ENCODE results near the gene HARS1.
"Not testable (repeated sequence)": the region's sequence is repeated elsewhere in the genome, so short reads cannot be mapped to it uniquely, and the experiment has no call there.

The HARS1 gene

GRCh38 chr5:140664030-140664358 lies 27.2 kb downstream of the HARS1 start:
- no peak for ATAC-seq
- no peaks in the 10 kb centered on the region for H3K27me3 Mint-ChIP-seq
- peaks cover 67% of the 10 kb centered on the region for H3K36me3 Mint-ChIP-seq
- H3K9me3 Mint-ChIP-seq = no peaks in the 10 kb centered on the region
- H3K4me3 Mint-ChIP-seq = peak overlapping the region; percentile 99
- H3K27ac Mint-ChIP-seq = peak overlapping the region; percentile 97
- peaks cover 39% of the 10 kb centered on the region for H3K4me1 Mint-ChIP-seq

DNA sequence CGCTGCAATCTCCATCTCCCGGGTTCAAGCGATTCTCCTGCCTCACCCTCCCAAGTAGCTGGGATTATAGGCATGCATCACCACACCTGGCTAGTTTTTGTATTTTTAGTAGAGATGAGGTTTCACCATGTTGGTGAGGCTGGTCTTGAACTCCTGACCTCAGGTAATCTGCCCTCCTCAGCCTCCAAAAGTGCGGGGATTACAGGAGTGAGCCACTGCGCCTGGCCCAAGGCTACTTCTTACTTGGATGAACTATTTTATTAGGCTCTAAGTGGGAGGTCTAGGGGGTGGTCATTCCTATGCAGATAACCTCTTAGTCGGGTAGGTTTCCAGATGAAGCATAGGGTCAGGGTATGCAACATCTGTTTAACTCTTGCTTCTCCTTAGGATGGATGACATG lies 30.8 kb downstream of the HARS1 start:
- Mint-ChIP-seq H3K36me3 (peaks cover 62% of the 10 kb centered on the region), H3K4me1 (peaks cover 12% of the 10 kb centered on the region)
- H3K4me3 Mint-ChIP-seq, H3K27ac Mint-ChIP-seq, H3K27me3 Mint-ChIP-seq, ATAC-seq, H3K9me3 Mint-ChIP-seq: not testable (repeated sequence)

DNA sequence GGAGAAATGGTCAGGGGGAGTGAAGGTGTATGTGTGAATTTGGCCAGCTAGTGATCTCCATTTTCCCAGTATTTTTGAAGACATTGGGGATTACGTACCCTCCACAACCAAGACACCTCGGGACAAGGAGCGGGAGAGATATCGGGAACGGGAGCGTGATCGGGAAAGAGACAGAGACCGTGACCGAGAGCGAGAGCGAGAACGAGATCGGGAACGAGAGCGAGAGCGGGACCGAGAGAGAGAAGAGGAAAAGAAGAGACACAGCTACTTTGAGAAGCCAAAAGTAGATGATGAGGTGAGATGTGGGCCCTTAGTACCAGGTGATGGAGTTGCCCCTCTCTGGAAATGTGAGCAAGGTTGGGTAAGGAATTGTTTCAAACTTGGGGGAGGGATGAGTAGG lies 32.3 kb downstream of the HARS1 start:
- no peak for ATAC-seq
- Mint-ChIP-seq H3K27ac (no peak overlapping the region), H3K4me1 (peaks cover 4% of the 10 kb centered on the region), H3K27me3 (no peaks in the 10 kb centered on the region), H3K4me3 (no peak overlapping the region), H3K9me3 (no peaks in the 10 kb centered on the region), H3K36me3 (peaks cover 68% of the 10 kb centered on the region)

- Mint-ChIP-seq H3K4me1 (peaks cover 60% of the 10 kb centered on the region), H3K36me3 (peaks cover 60% of the 10 kb centered on the region), H3K4me3 (peak overlapping the region; percentile 98), H3K27me3 (no peaks in the 10 kb centered on the region), H3K27ac (peak overlapping the region; percentile 93), H3K9me3 (no peaks in the 10 kb centered on the region)
- no peak for ATAC-seq
Measured at GRCh38 chr5:140647042-140647419, 44.1 kb downstream of the HARS1 start.

GRCh38 chr5:140642718-140643117 lies 48.5 kb downstream of the HARS1 start:
- no peaks in the 10 kb centered on the region for H3K27me3 Mint-ChIP-seq
- H3K9me3 Mint-ChIP-seq = no peaks in the 10 kb centered on the region
- no peak for ATAC-seq
- peak overlapping the region; percentile 35 for H3K27ac Mint-ChIP-seq
- peaks cover 63% of the 10 kb centered on the region for H3K4me1 Mint-ChIP-seq
- no peak overlapping the region for H3K4me3 Mint-ChIP-seq
- H3K36me3 Mint-ChIP-seq = peaks cover 42% of the 10 kb centered on the region

DNA sequence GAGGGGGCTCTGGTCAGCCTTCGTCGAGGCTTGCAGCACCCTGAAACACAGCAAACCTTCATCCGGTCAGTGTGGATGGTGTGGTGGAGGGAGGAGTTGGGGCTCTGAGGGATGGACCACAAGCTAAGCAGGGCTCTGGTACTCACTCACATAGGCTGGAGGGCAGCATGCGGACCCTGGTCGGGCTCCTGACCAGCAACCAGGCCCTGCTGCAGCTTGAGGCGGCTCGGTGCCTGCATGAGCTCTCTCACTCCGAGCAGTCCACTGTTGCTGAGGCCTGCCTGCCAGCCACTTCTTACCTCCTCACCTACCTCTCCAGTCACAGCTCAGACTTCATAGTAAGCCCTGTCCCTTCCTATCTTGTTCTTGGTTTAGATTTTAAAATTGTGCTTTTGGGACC lies 49.5 kb downstream of the HARS1 start:
- Mint-ChIP-seq H3K27me3 (no peaks in the 10 kb centered on the region), H3K4me3 (no peak overlapping the region), H3K27ac (no peak overlapping the region), H3K36me3 (peaks cover 42% of the 10 kb centered on the region), H3K9me3 (no peaks in the 10 kb centered on the region), H3K4me1 (peaks cover 63% of the 10 kb centered on the region)
- no peak for ATAC-seq

DNA sequence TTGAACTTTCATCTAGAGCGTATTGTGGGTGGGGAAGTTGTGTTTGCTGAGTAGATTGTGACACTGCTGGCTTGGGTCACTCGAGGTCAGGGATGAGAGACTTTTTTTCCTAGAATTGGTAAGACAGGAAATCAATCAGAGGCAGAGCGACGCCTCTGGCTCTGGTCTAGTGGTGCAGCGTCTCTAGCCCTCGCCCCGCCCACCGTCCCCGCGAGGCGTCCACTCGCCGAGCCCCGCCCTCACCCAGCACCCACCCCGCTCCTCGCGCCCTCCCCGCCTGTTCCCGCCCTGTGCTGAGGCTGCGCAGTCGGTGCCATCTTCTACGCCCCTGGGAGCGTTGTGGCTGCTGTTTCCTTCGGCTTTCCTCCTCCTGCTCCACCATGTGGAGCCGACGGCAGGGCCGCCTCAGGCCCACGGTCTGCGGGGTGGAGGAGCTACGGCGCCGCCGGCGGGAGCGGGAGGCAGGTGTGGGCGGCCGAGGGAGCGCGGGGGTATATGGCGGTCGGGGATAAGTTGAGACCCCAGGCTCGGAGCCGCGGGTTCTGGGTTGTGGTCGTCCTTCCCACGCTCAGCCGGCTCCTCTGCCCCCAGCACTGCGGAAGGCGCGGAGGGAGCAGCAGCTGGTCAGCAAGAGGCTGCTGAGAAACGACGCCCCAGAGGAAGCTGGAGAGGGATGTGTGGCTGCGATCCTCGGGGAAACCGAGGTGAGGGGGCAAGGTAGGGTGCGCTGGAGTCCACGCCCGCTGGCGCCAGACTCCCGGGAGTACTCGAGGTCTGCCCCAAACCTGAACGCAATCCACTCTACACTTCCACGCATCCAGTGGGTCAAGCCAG lies 51.8 kb downstream of the HARS1 start, which contains the start of gene TMCO6:
TMCO6 (plus strand) TSS at position 304 of the 834 bp plus-strand sequence; CDS start at position 381, 77 bp downstream.
- peaks cover 32% of the 10 kb centered on the region for H3K36me3 Mint-ChIP-seq
- peaks cover 43% of the 10 kb centered on the region for H3K4me1 Mint-ChIP-seq
- H3K9me3 Mint-ChIP-seq = no peaks in the 10 kb centered on the region
- peak within 1 kb of the TSS; percentile 90 for H3K27ac Mint-ChIP-seq
- H3K27me3 Mint-ChIP-seq = no peaks in the 10 kb centered on the region
- peak within 1 kb of the TSS; percentile 87 for H3K4me3 Mint-ChIP-seq
- peak; percentile 96 for ATAC-seq

DNA sequence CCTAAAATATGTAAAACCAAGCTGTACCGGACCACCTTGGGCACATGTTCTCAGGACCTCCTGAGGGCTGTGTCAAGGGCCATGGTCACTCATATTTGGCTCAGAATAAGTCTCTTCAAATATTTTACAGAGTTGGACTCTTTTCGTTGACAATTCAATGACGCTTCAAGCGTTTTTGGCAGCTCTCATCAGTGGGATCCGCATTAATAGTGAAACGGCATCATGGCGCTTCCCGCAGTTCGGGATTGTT lies 52.3 kb downstream of the HARS1 start:
- H3K4me1 Mint-ChIP-seq = peaks cover 43% of the 10 kb centered on the region
- H3K27me3 Mint-ChIP-seq, ATAC-seq, H3K9me3 Mint-ChIP-seq: not testable (repeated sequence)
- H3K4me3 Mint-ChIP-seq = peak overlapping the region; percentile 87
- H3K36me3 Mint-ChIP-seq = peaks cover 27% of the 10 kb centered on the region
- peak overlapping the region; percentile 90 for H3K27ac Mint-ChIP-seq

DNA sequence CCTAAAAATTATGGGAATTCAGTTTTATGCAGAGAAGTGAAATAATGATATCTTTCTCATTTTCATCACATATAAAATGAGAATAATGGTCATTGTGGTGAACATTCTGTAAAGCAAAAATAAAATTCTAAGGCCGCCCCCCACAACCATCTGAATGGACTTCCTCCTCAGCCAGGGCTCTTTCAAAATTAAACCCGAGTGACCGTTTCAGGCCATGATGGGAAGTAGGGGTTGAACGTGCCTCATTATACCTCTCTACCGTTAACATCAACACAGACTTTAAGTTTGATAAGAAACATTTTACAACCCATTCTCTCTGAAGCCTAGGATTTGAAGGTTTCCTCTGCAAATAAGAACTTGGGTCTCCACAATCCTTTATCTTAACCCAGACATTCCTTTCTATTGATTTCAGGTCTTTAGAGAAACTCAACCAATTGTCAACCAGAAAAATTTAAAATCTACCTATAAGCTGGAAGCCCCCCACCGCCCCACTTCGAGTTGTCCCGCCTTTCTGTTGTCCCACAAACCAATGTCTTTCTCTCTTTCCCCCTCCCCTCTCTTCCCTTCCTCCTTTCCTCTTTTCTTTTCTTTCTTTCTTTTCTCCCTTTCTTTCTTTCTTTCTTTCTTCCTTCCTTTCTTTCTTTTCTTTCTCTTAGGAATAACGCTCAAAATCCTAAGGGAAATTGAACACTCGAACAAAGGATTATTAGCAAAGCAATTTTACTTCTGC lies 53.6 kb downstream of the HARS1 start:
- Mint-ChIP-seq H3K36me3 (peaks cover 16% of the 10 kb centered on the region), H3K27ac (peak overlapping the region; percentile 90), H3K9me3 (no peaks in the 10 kb centered on the region), H3K27me3 (no peaks in the 10 kb centered on the region), H3K4me1 (peaks cover 47% of the 10 kb centered on the region), H3K4me3 (no peak overlapping the region)
- ATAC-seq = no peak

- Mint-ChIP-seq H3K4me1 (peaks cover 36% of the 10 kb centered on the region), H3K27me3 (peaks cover 9% of the 10 kb centered on the region), H3K27ac (no peak overlapping the region), H3K4me3 (no peak overlapping the region), H3K9me3 (no peaks in the 10 kb centered on the region), H3K36me3 (no peaks in the 10 kb centered on the region)
- no peak for ATAC-seq
Measured at GRCh38 chr5:140635291-140636257, 55.6 kb downstream of the HARS1 start.

GRCh38 chr5:140634103-140634502 lies 57.1 kb downstream of the HARS1 start:
- H3K27me3 Mint-ChIP-seq = peaks cover 9% of the 10 kb centered on the region
- no peak overlapping the region for H3K4me3 Mint-ChIP-seq
- peaks cover 26% of the 10 kb centered on the region for H3K4me1 Mint-ChIP-seq
- no peak for ATAC-seq
- no peak overlapping the region for H3K27ac Mint-ChIP-seq
- H3K36me3 Mint-ChIP-seq = no peaks in the 10 kb centered on the region
- no peaks in the 10 kb centered on the region for H3K9me3 Mint-ChIP-seq

DNA sequence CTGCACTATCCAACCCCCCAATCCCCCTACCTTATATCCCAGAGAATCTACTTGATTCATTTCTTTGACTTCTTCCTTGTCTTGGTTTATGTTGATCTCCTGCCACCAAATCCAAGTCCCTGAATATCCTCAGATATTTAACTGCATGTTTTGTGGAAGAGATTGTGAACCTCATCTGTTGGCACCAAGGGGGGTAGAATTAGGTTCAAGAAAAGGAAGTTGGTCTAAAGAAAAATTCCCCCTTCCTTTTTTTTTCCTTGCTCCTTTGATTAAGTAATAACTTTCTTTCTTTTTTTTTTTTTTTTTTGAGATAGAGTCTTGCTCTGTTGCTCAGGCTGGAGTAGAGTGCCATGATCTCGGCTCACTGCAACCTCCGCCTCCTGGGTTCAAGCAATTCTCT lies 57.7 kb downstream of the HARS1 start:
- H3K4me3 Mint-ChIP-seq = peak overlapping the region; percentile 77
- peaks cover 20% of the 10 kb centered on the region for H3K4me1 Mint-ChIP-seq
- no peaks in the 10 kb centered on the region for H3K36me3 Mint-ChIP-seq
- H3K9me3 Mint-ChIP-seq = no peaks in the 10 kb centered on the region
- peak overlapping the region; percentile 21 for H3K27ac Mint-ChIP-seq
- no peak for ATAC-seq
- peaks cover 9% of the 10 kb centered on the region for H3K27me3 Mint-ChIP-seq

GRCh38 chr5:140633021-140633471 lies 58.1 kb downstream of the HARS1 start, which contains the start of gene CD14:
Gene CD14 (minus strand): TSS chr5:140633175. CDS start chr5:140633071, 104 bp downstream.
- H3K4me3 Mint-ChIP-seq = peak within 1 kb of the TSS; percentile 77
- ATAC-seq = no peak
- H3K9me3 Mint-ChIP-seq = no peaks in the 10 kb centered on the region
- H3K36me3 Mint-ChIP-seq = peaks cover 3% of the 10 kb centered on the region
- peaks cover 9% of the 10 kb centered on the region for H3K27me3 Mint-ChIP-seq
- peak within 1 kb of the TSS; percentile 21 for H3K27ac Mint-ChIP-seq
- H3K4me1 Mint-ChIP-seq = peaks cover 19% of the 10 kb centered on the region

DNA sequence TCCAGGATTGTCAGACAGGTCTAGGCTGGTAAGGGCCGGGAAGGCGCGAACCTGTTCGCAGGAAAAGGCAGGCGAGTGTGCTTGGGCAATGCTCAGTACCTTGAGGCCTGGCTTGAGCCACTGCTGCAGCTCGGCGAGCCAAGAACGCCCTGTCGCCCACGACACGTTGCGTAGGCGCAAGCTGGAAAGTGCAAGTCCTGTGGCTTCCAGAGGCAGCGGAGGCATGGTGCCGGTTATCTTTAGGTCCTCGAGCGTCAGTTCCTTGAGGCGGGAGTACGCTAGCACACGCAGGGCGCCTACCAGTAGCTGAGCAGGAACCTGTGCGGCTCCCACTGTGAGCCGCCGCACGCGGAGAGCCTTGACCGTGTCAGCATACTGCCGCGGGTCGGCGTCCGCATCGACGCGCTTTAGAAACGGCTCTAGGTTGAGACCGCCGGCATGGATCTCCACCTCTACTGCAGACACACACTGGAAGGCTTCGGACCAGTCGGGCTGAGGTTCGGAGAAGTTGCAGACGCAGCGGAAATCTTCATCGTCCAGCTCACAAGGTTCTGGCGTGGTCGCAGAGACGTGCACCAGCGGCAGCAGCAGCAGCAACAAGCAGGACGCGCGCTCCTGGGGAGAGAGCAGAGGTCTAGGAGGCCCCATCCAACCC lies 58.7 kb downstream of the HARS1 start:
- peak; percentile 83 for ATAC-seq
- peak overlapping the region; percentile 21 for H3K27ac Mint-ChIP-seq
- H3K27me3 Mint-ChIP-seq = peaks cover 9% of the 10 kb centered on the region
- no peaks in the 10 kb centered on the region for H3K9me3 Mint-ChIP-seq
- peaks cover 5% of the 10 kb centered on the region for H3K36me3 Mint-ChIP-seq
- H3K4me1 Mint-ChIP-seq = peaks cover 19% of the 10 kb centered on the region
- H3K4me3 Mint-ChIP-seq = peak overlapping the region; percentile 77
